A673 (cell line): ENCODE measurements around the gene IL19.

Experiments used
- EZH2 ChIP-seq: fragments of 200-600 bp; sonication (generic); IDR thresholded peaks from 2 replicates; pipeline ENCODE4 v1.6.1; 2017; ENCODE audit warnings: borderline replicate concordance, low read depth, mild to moderate bottlenecking, mixed read lengths, antibody characterized with exemption, low read length; ENCODE audit not compliant: poor library complexity, severe bottlenecking
- TF ChIP-seq, protein P1 (sequence below): fragments of 300-800, 200-600 bp; sonication (generic); conservative IDR thresholded peaks from 2 replicates; pipeline ENCODE4 v1.5.1; 2017; ENCODE audit warnings: low read depth, mild to moderate bottlenecking, antibody characterized with exemption, low read length, moderate library complexity, mixed read lengths

DNA sequence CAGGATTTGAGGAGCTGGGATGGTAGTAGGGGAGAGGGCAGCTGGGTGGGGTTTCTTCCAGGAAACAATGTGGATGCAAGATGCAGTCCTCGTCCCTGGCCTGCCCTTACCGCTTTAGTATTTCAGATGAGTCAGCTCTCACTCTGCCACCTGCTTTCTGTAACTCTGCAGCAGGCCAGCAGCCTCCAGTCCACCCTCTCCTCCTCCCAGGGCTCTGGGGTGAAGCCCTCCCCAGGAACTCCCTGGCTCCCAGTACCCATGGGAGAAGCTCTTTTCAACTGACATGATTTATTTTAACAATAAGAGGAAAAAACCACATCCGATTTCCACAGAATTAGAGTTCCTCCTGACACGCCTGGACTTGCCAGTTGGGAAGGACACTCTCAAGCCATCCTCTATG is 55.8 kb downstream of the IL19 start:
- TF ChIP-seq, protein P1, sequence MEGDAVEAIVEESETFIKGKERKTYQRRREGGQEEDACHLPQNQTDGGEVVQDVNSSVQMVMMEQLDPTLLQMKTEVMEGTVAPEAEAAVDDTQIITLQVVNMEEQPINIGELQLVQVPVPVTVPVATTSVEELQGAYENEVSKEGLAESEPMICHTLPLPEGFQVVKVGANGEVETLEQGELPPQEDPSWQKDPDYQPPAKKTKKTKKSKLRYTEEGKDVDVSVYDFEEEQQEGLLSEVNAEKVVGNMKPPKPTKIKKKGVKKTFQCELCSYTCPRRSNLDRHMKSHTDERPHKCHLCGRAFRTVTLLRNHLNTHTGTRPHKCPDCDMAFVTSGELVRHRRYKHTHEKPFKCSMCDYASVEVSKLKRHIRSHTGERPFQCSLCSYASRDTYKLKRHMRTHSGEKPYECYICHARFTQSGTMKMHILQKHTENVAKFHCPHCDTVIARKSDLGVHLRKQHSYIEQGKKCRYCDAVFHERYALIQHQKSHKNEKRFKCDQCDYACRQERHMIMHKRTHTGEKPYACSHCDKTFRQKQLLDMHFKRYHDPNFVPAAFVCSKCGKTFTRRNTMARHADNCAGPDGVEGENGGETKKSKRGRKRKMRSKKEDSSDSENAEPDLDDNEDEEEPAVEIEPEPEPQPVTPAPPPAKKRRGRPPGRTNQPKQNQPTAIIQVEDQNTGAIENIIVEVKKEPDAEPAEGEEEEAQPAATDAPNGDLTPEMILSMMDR: no peak
- TF ChIP-seq EZH2: no peak
